Right kidney (tissue), 1 donor: ENCODE results near the gene SACM1L.
"Not testable (repeated sequence)": the region's sequence is repeated elsewhere in the genome, so short reads cannot be mapped to it uniquely, and the experiment has no call there.

Experiments
- DNase-seq: peaks from one replicate; pipeline ENCODE4 v3.0.0-alpha.2; 2016

SACM1L gene

GRCh38 chr3:45666757-45667431 is 22.3 kb upstream of the SACM1L start:
- DNase-seq: no peak

GRCh38 chr3:45667569-45667934 is 21.6 kb upstream of the SACM1L start:
- no peak for DNase-seq

GRCh38 chr3:45670436-45670835 is 18.8 kb upstream of the SACM1L start:
- no peak for DNase-seq

GRCh38 chr3:45670991-45671390 is 18.2 kb upstream of the SACM1L start:
- no peak for DNase-seq

- no peak for DNase-seq
Measured at GRCh38 chr3:45673273-45673672, 15.9 kb upstream of the SACM1L start.

- no peak for DNase-seq
Measured at GRCh38 chr3:45676325-45677032, 12.7 kb upstream of the SACM1L start.

- DNase-seq: no peak
Measured at GRCh38 chr3:45677033-45677446, 12.2 kb upstream of the SACM1L start.

GRCh38 chr3:45677841-45678240 is 11.4 kb upstream of the SACM1L start:
- no peak for DNase-seq

GRCh38 chr3:45679805-45680204 is 9.4 kb upstream of the SACM1L start:
- no peak for DNase-seq

GRCh38 chr3:45681221-45681620 is 8.0 kb upstream of the SACM1L start:
- DNase-seq: no peak

GRCh38 chr3:45681846-45682245 is 7.3 kb upstream of the SACM1L start:
- DNase-seq: no peak

- DNase-seq: no peak
Measured at GRCh38 chr3:45682311-45682710, 6.9 kb upstream of the SACM1L start.

- DNase-seq: no peak
Measured at GRCh38 chr3:45682786-45683185, 6.4 kb upstream of the SACM1L start.

GRCh38 chr3:45683417-45684326 is 5.5 kb upstream of the SACM1L start:
- no peak for DNase-seq

GRCh38 chr3:45684327-45684892 is 4.8 kb upstream of the SACM1L start:
- no peak for DNase-seq

GRCh38 chr3:45685722-45686121 is 3.5 kb upstream of the SACM1L start:
- not testable (repeated sequence) for DNase-seq

- DNase-seq: no peak
Measured at GRCh38 chr3:45686850-45687249, 2.3 kb upstream of the SACM1L start.

GRCh38 chr3:45687828-45688193 is 1.4 kb upstream of the SACM1L start:
- no peak for DNase-seq

- DNase-seq: peak; percentile 69
Measured at GRCh38 chr3:45688194-45688881, 858 bp upstream of the SACM1L start.

GRCh38 chr3:45689787-45690145 is 570 bp downstream of the SACM1L start:
- DNase-seq: no peak

GRCh38 chr3:45690336-45691035 is 1.3 kb downstream of the SACM1L start:
- no peak for DNase-seq

GRCh38 chr3:45691842-45692241 is 2.6 kb downstream of the SACM1L start:
- no peak for DNase-seq
